Fibroblast of peridontal ligament (primary cell): Measurements from ENCODE around the gene GRAP.
"Not testable (repeated sequence)": the region's sequence is repeated elsewhere in the genome, so short reads cannot be mapped to it uniquely, and the experiment has no call there.

Experiments
- DNase-seq: peaks from one replicate; pipeline ENCODE4 v3.0.0-alpha.2; 2010; ENCODE audit errors: extremely low read depth

Gene GRAP

DNA sequence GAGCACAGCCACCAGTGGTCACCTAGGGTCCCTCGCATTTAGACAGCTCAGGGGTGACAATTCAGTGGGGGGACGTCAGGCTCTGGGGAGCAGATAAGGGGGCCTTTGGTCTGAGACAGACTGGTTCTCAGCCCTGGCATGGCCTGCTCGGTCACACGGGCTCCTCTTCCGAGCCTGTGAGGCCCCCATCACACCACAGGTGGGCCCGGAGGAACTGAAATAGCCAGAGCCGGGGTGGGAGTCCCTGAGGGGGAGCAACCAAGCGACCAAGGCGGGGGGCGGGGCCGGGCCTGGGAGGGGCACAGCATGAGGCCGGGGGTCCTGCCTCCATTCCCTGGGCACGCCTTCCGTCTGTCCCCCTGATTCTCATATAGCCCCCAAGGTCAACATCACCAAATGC, 4.4 kb downstream of the GRAP start:
- not testable (repeated sequence) for DNase-seq

- not testable (repeated sequence) for DNase-seq
Observed at GRCh38 chr17:19041871-19042270, 4.9 kb downstream of the GRAP start.

- DNase-seq = not testable (repeated sequence)
Observed at GRCh38 chr17:19040350-19040749, 6.4 kb downstream of the GRAP start.

DNA sequence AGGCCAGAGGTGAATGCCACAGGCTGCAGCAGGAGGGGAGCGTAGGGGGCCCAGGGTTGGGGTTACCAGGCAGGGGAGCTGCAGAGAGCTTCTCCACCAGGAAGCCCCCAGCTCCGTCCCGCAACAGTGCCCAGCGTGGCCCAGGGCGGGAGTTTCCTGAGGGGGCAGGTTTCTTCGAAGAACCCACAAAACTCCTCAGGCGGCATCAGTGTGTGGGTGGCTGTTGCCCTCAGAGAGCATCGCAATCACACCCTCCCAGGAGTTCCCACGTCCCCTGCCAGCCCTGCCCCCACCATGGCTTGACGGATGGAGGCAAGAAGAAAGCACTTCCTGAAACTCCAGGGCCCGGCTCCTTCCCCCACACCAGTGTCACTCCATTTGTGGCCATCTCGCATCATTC, 8.0 kb downstream of the GRAP start:
- DNase-seq = not testable (repeated sequence)

DNA sequence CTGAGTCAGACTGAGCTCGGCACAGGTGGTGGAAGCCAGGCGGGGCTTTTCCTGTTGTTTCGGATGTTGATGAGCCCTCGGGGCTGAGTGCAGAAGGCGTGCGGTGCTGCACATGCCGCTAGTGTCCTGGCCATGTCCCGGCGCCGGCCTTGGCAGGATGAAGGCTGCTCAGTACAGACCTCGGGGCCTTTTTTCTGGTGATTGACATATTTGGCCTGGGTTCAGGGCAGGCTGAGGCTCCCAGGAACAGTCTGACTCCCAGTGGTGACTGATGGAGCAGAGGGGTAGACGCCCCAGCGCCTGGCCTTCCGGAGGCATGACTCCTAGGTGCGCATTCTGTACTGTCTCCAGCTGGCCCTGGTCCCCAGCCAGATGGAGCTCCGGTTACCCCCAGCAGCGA, 8.8 kb downstream of the GRAP start:
- not testable (repeated sequence) for DNase-seq

DNA sequence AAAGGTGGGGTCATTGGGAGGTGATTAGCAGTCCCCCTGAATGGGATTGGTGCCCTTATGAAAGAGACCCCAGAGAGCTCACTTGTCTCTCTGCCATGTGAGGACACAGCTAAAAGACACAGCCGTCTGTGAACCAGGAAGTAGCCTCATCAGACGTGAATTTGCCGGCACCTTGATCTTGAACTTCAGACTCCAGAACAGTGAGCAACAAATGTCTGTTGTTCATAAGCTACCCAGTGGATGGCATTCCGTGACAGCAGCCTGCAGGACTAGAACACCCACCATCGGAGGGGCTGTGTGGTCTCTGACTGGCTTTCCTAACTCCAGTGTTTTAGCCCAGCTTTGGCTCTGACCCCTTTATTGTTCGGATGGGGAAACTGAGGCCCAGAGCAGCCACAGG, 9.2 kb downstream of the GRAP start:
- DNase-seq = not testable (repeated sequence)

GRCh38 chr17:19036186-19036585, 10.6 kb downstream of the GRAP start:
- DNase-seq = not testable (repeated sequence)

- DNase-seq = not testable (repeated sequence)
Observed at GRCh38 chr17:19032377-19032988, 14.3 kb downstream of the GRAP start.

DNA sequence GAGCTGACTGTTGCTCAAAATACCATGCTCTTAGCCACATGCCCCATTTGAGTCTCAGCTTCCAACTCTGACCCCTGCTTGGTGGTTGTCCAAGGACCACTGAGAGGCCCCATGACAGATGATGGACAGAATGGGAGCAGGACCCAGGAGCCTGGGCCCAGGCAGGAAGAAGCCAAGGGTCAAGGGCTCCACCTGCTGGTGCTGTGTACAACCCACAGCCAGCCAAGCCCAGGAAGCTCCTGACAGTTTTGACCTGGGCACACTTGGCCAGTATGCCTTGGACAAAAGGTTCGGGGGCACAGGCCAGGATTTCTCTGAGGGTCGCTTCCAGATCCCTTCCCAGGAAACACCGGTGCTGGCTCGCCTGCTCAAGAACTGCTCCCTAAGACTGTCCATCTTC, 15.0 kb downstream of the GRAP start:
- DNase-seq = not testable (repeated sequence)

GRCh38 chr17:19030771-19031449, 15.8 kb downstream of the GRAP start:
- not testable (repeated sequence) for DNase-seq

DNA sequence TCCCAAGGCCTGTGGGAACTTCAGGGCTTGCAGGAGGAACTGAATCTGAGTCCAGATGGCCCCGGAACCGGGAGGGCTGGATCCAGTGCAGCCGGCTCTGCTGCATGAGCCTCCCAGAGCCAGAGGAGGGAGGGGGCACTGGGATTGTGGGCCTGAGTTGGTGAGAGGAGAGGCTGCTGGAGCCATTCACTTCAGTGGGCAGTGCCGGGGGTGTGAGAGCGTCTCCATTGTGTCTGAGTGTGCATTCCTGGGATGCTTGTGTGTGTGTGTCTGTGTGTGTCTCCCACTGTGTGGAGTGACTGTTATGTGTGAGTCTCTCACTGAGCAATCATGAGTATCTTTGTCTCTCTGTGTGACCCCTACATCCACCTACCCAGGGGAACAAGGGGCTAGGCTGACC, 17.0 kb downstream of the GRAP start:
- DNase-seq = not testable (repeated sequence)

GRCh38 chr17:19028671-19029070, 18.1 kb downstream of the GRAP start:
- not testable (repeated sequence) for DNase-seq

DNA sequence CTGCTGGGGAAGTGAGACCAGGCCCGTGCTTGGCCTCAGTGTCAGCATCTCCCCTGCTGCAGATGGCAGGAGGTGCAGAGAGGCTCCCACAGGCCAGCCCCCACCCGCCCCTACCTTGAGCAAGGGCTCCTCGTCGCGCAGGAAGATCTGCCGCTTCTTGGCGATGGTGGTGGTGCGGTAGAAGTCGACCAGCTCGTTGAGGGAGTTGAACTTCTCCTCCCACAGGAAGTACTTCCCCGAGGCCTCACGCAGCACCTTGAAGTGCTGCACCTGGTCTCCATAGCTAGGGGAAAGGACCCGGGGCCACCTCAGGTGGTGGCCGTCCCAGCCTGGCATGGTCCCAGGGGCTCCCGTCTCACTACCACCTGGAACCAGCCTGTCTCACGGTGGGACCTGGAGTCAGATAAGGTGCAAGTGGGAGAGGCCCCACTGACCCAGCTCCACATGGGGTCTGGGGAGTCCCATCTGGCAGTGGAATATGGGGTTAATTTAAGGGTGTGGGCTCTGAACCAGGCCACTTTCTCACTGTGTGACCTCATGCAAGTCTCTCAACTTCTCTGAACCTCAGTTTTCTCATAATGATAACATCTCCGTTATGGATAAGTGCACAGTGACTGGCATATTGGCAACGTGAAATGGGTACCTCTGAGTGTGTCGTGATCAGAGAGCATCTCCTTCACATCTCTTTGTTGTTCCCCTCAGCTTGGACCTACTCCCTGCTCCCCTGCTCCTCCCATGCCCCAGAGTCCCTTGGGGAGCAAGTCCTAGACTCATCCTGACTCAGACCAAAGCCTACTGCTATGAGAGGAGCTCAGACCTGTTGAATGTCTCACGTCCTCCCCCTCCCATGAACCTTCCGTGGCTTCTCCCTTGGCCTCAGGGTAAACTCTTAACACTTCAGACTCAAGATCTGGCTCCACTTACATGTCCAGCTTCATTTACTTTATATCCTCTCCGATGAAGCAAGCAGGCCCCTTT, 22.4 kb downstream of the GRAP start:
- DNase-seq = peak; percentile 17

DNA sequence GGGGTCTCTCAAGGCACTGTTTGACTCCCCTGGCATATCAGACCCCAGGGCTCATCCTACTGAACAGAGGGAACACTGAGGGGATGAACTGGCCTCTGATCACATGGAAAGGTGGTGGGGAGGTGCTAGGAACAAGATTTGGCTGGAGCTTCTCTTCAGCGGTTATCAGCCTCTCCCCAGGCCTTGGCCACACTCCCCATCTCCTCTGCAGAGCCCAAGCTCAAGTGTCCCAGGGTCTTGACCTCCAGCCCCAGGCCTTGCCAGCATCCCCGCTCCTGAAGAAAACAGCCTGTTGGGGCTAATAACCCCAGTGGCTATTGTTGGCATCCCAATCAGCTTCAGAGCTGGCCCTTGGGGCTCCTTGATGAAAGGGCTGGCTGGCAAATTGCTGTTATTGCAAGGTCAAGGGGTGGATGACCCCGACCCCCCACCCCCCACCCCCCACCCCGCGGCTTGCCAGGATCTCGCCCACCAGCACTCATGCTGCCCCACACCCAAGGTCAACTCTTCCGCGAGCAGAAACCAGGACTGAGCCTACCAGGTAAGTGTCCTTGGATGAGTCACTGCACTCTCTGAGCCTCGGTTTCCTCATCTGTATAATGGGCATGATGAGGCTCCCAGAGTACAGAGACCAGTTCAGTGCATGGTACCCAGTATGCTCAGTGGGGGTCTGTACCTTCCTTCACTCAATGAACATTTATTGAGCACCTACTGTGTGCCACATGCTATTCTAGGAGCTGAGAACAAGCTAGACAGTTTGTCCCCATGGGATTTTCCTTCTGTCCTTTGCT, 23.4 kb downstream of the GRAP start:
- no peak for DNase-seq

DNA sequence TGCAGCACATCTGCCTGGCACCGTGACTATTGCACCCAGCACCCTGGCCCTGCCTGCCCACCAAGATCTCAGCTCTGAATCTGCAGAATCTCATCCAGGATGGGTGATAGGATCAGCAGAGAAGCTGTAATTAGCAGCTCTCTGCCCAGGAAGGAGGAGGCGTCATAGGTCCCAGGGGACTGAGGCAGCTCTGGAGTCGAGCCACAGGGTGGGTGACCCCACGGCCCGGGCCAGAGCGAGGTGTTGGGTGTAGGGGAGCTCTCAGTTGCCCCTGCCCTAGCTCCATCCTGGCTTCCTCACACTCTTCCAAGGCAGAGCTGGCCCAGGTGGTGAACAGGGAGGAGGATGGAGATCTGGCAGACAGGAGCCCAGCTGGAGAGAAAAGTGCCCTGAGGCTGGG, 24.0 kb downstream of the GRAP start:
- DNase-seq = no peak

GRCh38 chr17:19022128-19022527, 24.6 kb downstream of the GRAP start:
- no peak for DNase-seq

- DNase-seq = no peak
Observed at GRCh38 chr17:19021622-19022083, 25.1 kb downstream of the GRAP start.

DNA sequence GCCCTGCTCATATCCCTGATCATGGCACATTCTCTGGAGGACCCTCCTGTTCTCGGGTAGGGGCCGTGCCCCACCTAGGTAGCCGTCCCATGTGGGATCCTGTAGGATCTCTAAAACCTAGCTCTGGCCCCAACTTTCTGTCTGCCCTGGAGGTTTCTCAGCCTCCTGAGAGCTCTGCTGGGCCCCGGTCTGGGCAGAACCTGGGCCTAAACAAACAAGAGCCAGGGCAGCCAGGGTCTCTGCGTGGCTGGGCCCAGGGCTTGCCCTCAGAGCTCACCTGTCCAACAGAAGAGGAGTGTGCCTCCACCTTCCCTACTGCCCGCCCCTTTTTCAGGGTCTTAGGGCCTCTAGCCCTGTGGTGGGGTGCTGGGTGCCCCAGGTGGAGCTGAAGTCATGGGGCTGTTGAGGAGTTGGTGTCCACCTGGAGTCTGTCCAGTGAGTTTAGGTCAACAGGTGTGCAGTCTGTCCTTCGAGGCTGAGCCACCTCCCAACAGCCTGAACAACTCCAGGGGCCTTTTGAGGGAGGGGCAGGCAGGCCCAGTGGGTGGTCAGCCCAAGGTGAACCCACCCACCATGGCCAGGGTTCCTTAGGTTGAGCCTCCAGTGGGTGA, 25.6 kb downstream of the GRAP start:
- DNase-seq = not testable (repeated sequence)

GRCh38 chr17:19020016-19020415, 26.7 kb downstream of the GRAP start:
- no peak for DNase-seq

- no peak for DNase-seq
Observed at GRCh38 chr17:19019041-19019941, 27.5 kb downstream of the GRAP start.
